Measurements from ENCODE around the gene KLHDC8A.

Gene KLHDC8A

GRCh38 chr1:205296154-205296553 is 60.6 kb downstream of the KLHDC8A start:
- no peak for DNase-seq (ENCODE audit: low spot score)

GRCh38 chr1:205294934-205295333 is 61.8 kb downstream of the KLHDC8A start:
- no peak for DNase-seq (ENCODE audit: low spot score)

GRCh38 chr1:205294175-205294917 is 62.4 kb downstream of the KLHDC8A start:
- DNase-seq (ENCODE audit: low spot score) = no peak

- DNase-seq (ENCODE audit: low spot score) = no peak
Observed at GRCh38 chr1:205293350-205294074, 63.2 kb downstream of the KLHDC8A start.

- DNase-seq (ENCODE audit: low spot score) = no peak
Observed at GRCh38 chr1:205291596-205291995, 65.1 kb downstream of the KLHDC8A start.

- DNase-seq (ENCODE audit: low spot score) = peak; percentile 71
Observed at GRCh38 chr1:205287767-205288559, 68.8 kb downstream of the KLHDC8A start.

GRCh38 chr1:205287076-205287475 is 69.6 kb downstream of the KLHDC8A start:
- DNase-seq (ENCODE audit: low spot score) = no peak

GRCh38 chr1:205286335-205286950 is 70.3 kb downstream of the KLHDC8A start:
- no peak for DNase-seq (ENCODE audit: low spot score)
